Esophagus squamous epithelium (tissue), 4 donors: ENCODE measurements around the gene COX6B2.

Experiments
- POLR2A ChIP-seq, 4 donors: fragments of 450-650 bp; IDR thresholded peaks; one replicate each; pipeline ENCODE4 v1.6.1; 2017; ENCODE audit warnings: antibody characterized with exemption in 4 of 4, mild to moderate bottlenecking in 4 of 4, moderate library complexity in 3 of 4
- TF ChIP-seq, protein P1 (sequence below), 6 experiments: fragments of 450-650 bp in 4 of 6; fragments of 200-600 bp in 2 of 6; sonication (generic) in 2 of 6; IDR thresholded peaks; one replicate each; pipeline ENCODE4 v1.5.1; 2016 to 2019; ENCODE audit warnings: antibody characterized with exemption in 6 of 6, mild to moderate bottlenecking in 4 of 6, moderate library complexity in 4 of 6

DNA sequence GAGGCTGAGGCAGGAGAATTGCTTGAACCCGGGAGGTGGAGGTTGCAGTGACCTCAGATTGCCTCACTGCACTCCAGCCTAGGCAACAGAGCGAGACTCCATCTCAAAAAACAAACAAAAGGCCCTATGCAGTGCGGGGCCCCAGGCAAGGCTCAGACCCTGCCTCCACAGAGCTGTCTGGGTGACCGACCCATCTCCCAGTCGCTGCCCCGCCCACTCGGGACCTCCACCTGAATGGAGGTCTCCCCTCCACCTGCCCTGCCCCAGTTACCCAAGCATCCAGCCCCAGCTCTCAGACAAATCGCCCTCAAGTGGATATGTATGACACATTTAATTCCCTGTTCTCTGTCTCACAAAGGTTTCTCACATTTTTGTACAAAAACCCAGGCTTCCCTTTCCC, 10.7 kb upstream of the COX6B2 start:
- TF ChIP-seq, protein P1, sequence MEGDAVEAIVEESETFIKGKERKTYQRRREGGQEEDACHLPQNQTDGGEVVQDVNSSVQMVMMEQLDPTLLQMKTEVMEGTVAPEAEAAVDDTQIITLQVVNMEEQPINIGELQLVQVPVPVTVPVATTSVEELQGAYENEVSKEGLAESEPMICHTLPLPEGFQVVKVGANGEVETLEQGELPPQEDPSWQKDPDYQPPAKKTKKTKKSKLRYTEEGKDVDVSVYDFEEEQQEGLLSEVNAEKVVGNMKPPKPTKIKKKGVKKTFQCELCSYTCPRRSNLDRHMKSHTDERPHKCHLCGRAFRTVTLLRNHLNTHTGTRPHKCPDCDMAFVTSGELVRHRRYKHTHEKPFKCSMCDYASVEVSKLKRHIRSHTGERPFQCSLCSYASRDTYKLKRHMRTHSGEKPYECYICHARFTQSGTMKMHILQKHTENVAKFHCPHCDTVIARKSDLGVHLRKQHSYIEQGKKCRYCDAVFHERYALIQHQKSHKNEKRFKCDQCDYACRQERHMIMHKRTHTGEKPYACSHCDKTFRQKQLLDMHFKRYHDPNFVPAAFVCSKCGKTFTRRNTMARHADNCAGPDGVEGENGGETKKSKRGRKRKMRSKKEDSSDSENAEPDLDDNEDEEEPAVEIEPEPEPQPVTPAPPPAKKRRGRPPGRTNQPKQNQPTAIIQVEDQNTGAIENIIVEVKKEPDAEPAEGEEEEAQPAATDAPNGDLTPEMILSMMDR (IDR thresholded peaks at IDR 0.05) = no peak
- TF ChIP-seq POLR2A (IDR thresholded peaks at IDR 0.05) = no peak
